ENCODE data around the gene FGF9.

GRCh38 chr13:21738630-21739029 is 67.8 kb downstream of the FGF9 start:
- TF ChIP-seq, protein P1, sequence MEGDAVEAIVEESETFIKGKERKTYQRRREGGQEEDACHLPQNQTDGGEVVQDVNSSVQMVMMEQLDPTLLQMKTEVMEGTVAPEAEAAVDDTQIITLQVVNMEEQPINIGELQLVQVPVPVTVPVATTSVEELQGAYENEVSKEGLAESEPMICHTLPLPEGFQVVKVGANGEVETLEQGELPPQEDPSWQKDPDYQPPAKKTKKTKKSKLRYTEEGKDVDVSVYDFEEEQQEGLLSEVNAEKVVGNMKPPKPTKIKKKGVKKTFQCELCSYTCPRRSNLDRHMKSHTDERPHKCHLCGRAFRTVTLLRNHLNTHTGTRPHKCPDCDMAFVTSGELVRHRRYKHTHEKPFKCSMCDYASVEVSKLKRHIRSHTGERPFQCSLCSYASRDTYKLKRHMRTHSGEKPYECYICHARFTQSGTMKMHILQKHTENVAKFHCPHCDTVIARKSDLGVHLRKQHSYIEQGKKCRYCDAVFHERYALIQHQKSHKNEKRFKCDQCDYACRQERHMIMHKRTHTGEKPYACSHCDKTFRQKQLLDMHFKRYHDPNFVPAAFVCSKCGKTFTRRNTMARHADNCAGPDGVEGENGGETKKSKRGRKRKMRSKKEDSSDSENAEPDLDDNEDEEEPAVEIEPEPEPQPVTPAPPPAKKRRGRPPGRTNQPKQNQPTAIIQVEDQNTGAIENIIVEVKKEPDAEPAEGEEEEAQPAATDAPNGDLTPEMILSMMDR (IDR thresholded peaks at IDR 0.05 in 2 of 3, conservative IDR thresholded peaks at IDR 0.05 in 1 of 3; ENCODE audit: borderline replicate concordance in 1 of 3, insufficient read depth in 1 of 3, low read depth in 2 of 3, low read length in 2 of 3) = no peak
- TF ChIP-seq SIN3A (IDR thresholded peaks at IDR 0.05; ENCODE audit: low read depth) = no peak
- no peak for TF ChIP-seq POLR2A (IDR thresholded peaks at IDR 0.05; ENCODE audit: borderline replicate concordance, extremely low read depth, insufficient read depth, insufficient read length)
